ENCODE data around the gene CSPG4.
A peak's percentile ranks its signal among the peaks of the same experiment; 100 is the strongest.

The CSPG4 gene

DNA sequence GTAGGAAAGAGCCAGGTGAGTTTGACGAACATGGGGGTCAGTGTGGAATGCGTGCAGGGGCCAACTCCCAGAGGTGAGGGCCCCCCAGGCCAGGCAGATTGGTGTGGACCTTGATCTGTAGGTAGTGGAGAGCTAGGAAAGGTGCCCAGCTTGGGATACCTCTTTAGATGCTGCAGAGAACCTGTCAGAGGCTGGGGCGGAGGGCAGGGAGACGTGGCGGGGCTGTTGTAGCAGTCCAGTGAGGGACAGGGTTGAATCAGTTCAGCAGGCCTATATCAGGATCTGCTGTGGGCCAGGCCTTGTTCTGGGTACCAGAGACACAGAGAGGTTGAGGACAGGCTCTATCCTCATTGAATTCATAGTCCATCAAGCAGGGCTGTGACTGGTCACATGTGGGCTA is 56.3 kb downstream of the CSPG4 start:
- DNase-seq (ENCODE audit: low spot score in 2 of 2) = no peak
- Mint-ChIP-seq H3K36me3 (no peaks in the 10 kb centered on the region), H3K27ac (no peak overlapping the region), H3K27me3 (no peaks in the 10 kb centered on the region), H3K9me3 (no peaks in the 10 kb centered on the region), H3K4me1 (no peaks in the 10 kb centered on the region), H3K4me3 (no peak overlapping the region)
- ATAC-seq (ENCODE audit: low read depth) = no peak

DNA sequence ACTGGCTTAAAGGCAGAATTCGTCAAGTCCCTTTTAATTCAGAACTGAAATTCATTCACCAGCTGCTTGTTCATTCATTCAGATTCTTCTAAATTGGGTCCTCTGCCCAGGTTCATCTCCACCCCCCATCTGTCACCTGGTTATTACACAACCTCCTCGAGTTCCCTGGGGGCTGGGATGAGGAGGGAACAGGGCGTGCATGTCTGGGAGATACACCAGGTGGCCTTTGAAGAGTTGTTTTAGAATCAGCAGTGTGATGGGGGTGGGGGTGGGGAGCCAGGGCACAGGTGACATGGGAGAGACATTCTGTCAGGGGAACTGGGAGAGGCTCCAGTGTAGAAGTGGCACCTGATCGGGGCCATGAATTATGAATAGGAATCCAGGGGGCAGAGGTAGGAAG is 56.7 kb downstream of the CSPG4 start:
- DNase-seq (ENCODE audit: low spot score in 2 of 2) (no peak), ATAC-seq (ENCODE audit: low read depth) (no peak)
- H3K36me3 Mint-ChIP-seq = no peaks in the 10 kb centered on the region
- H3K27ac Mint-ChIP-seq = no peak overlapping the region
- no peaks in the 10 kb centered on the region for H3K9me3 Mint-ChIP-seq
- H3K4me3 Mint-ChIP-seq = no peak overlapping the region
- H3K27me3 Mint-ChIP-seq = no peaks in the 10 kb centered on the region
- H3K4me1 Mint-ChIP-seq = no peaks in the 10 kb centered on the region

DNA sequence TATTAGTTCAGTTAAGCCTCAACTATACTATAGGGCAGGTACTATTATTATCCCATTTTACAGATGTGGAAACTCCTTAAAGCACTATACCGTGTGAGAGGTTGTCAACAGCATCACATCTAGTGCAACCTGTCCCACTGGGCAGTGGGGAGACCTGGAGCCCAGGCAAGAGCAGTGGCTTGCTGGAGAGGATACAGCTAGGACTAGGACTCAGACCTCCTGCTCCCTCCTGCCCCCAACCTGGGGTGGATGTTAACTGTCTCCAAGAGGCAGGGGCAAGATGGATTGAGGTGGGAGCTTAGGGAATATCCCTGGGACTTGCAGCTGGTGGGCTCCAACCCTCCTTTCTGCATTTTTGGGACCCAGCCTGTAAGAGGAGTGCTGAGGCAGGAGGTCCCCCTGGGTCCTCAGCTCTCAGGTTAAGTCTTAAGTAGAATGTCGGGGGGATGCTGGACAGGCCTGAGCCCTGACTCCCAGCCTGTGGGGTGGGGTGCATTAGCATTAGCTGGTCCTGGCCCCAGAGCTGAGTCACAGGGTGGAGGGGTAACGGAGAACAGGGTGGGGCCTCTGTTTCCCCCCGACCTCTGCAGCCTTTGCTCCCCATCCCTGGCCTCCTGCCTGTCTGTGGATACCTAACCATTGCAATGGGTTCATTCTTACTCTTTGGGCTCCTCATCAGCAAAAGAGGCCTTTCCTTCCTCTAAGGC is 58.3 kb downstream of the CSPG4 start:
- DNase-seq (ENCODE audit: low spot score in 2 of 2) (no peak), ATAC-seq (ENCODE audit: low read depth) (no peak)
- H3K4me3 Mint-ChIP-seq = no peak overlapping the region
- no peak overlapping the region for H3K27ac Mint-ChIP-seq
- no peaks in the 10 kb centered on the region for H3K36me3 Mint-ChIP-seq
- H3K9me3 Mint-ChIP-seq = no peaks in the 10 kb centered on the region
- no peaks in the 10 kb centered on the region for H3K4me1 Mint-ChIP-seq
- no peaks in the 10 kb centered on the region for H3K27me3 Mint-ChIP-seq

DNA sequence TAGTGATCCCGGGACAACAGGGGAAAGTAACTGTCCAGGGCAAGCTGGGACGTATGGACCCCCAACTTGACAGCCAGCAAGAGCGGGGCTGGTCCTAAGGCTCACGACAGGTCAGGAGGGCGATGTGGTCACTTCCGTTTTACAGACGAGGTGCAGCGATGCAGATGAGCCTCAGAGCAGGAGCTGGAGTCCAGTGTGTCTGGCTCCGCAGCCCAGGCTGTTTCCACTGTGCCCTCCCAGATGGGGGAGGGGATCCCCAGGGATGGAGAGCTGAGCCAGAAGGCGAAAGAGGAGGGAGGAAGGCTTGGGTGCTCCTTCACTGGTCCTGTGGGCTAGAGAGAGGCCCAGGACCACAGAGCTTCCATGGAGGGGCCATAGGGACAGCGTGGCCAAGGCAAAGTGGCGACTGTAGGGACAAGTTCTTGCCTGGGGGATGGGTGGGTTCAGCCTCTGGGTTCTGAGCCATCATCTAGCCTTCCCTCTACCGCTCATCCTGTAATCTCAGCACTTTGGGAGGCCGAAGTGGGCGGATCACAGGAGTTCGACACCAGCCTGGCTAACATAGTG is 59.2 kb downstream of the CSPG4 start:
- Mint-ChIP-seq H3K27ac (no peak overlapping the region), H3K36me3 (no peaks in the 10 kb centered on the region), H3K27me3 (no peaks in the 10 kb centered on the region), H3K4me1 (no peaks in the 10 kb centered on the region), H3K9me3 (no peaks in the 10 kb centered on the region), H3K4me3 (no peak overlapping the region)
- no peak for DNase-seq (ENCODE audit: low spot score in 2 of 2)
- ATAC-seq (ENCODE audit: low read depth) = no peak

DNA sequence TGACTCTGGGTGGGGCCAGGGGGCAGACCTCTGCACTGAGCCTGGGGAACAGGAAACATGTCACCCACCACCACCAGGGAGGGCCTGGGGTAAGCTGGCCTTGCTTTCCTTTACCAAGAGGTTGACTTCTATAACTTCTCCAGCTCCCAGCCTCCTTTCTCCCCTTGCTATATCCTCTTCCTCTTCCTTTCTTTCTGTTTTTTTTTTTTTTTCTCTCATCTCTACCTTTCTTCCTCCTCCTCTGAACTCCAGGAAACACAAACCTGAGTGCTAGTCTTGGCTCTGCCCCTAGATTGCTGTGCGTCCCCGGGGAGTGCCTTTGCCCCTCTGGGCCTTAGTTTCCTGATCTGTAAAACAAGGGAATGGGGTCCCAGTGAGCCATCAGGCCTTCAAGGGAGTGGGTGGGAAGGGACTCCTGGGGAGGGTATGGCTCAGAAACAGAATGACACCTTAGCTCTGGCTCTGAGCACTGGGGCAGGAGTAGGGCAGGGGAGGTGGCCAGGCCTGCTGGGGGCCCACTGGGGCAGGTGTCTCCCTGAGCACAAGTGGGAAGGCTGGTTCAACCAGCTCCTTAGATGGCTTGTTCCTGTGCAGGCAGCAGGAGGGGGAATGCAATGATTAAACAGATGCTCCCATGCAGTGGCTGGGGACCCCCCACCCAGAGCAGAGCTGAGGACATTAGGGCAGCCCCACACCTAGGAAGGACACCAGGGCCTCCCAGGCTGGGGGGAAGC is 60.7 kb downstream of the CSPG4 start:
- no peaks in the 10 kb centered on the region for H3K36me3 Mint-ChIP-seq
- ATAC-seq (ENCODE audit: low read depth) (no peak), DNase-seq (ENCODE audit: low spot score in 2 of 2) (no peak)
- no peak overlapping the region for H3K4me3 Mint-ChIP-seq
- H3K27ac Mint-ChIP-seq = no peak overlapping the region
- no peaks in the 10 kb centered on the region for H3K27me3 Mint-ChIP-seq
- H3K4me1 Mint-ChIP-seq = peaks cover under 1% of the 10 kb centered on the region
- no peaks in the 10 kb centered on the region for H3K9me3 Mint-ChIP-seq

DNA sequence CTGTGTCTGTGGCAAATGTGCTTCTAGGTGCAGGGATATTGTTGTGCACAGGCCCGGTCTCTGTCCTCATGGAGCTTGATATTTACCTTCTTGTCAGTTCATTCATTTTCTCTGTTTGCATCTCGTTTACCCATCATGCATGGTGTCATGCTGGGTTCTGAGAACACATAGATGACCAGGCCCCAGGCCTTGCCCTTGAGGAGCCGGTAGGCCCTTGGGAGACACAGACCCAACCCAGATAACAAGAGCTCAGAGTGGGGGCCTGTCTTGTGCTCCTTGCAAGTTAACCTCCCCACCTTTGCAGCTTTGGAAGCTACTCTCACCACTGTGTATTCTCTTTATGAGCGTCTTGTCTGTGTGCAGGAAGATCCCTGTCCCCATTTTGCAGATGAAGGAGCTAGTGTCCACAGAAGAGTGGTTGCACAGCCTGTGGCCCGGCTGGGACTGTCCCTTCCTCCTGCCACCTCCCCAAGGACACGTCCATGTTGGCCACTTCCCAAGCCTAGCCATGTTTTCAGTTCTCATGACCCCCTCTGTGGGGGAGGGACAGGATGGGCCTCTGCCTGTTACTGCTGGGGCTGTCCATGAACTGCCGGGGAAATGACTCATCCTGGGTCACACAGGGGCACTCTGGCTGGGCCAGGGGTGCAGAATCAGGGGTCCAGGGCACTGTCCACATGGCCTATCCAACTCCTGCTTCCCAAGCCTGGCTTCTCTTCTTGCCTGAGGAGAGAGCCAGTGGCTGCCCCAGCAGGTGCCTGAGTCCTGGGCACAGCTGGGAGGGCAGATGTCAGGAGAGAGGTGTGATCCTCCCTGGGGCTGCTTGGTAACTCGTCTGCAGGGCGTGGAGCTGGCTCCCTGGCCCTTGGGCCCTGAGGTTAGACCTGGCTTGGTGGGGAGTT is 61.5 kb downstream of the CSPG4 start:
- Mint-ChIP-seq H3K4me1 (peaks cover 4% of the 10 kb centered on the region), H3K9me3 (no peaks in the 10 kb centered on the region), H3K36me3 (no peaks in the 10 kb centered on the region), H3K27ac (no peak overlapping the region), H3K4me3 (no peak overlapping the region), H3K27me3 (no peaks in the 10 kb centered on the region)
- ATAC-seq (ENCODE audit: low read depth) = no peak
- DNase-seq (ENCODE audit: low spot score in 2 of 2) = no peak

DNA sequence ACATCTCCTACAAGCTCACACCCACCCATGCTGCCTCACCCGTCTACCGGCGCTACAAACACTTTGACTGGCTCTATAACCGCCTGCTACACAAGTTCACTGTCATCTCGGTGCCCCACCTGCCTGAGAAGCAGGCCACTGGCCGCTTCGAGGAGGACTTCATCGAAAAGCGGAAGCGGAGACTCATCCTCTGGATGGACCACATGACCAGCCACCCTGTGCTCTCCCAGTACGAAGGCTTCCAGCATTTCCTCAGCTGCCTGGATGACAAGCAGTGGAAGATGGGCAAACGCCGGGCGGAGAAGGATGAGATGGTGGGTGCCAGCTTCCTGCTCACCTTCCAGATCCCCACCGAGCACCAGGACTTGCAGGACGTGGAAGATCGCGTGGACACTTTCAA is 62.8 kb downstream of the CSPG4 start:
- DNase-seq (ENCODE audit: low spot score in 2 of 2) = no peak
- no peaks in the 10 kb centered on the region for H3K9me3 Mint-ChIP-seq
- H3K4me1 Mint-ChIP-seq = peaks cover 4% of the 10 kb centered on the region
- no peak overlapping the region for H3K4me3 Mint-ChIP-seq
- no peak for ATAC-seq (ENCODE audit: low read depth)
- H3K27ac Mint-ChIP-seq = no peak overlapping the region
- no peaks in the 10 kb centered on the region for H3K27me3 Mint-ChIP-seq
- H3K36me3 Mint-ChIP-seq = no peaks in the 10 kb centered on the region

DNA sequence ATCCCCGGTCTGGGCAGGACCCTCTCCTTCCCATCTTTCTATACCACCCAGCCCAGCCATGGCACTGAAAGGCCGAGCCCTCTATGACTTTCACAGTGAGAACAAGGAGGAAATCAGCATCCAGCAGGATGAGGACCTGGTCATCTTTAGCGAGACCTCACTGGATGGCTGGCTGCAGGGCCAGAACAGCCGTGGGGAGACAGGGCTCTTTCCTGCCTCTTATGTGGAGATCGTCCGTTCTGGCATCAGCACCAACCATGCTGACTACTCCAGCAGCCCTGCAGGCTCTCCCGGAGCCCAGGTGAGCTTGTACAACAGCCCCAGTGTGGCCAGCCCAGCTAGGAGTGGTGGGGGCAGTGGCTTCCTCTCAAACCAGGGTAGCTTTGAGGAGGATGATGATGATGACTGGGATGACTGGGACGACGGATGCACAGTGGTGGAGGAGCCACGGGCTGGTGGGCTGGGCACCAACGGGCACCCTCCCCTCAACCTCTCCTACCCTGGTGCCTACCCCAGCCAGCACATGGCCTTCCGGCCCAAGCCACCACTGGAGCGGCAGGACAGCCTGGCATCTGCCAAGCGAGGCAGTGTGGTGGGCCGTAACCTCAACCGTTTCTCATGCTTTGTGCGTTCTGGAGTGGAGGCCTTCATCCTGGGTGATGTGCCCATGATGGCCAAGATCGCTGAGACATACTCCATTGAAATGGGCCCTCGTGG is 63.4 kb downstream of the CSPG4 start:
- no peaks in the 10 kb centered on the region for H3K27me3 Mint-ChIP-seq
- H3K4me1 Mint-ChIP-seq = peaks cover 4% of the 10 kb centered on the region
- DNase-seq (ENCODE audit: low spot score in 2 of 2) (no peak), ATAC-seq (ENCODE audit: low read depth) (no peak)
- no peaks in the 10 kb centered on the region for H3K9me3 Mint-ChIP-seq
- no peak overlapping the region for H3K27ac Mint-ChIP-seq
- H3K36me3 Mint-ChIP-seq = no peaks in the 10 kb centered on the region
- H3K4me3 Mint-ChIP-seq = peak overlapping the region; percentile 19

DNA sequence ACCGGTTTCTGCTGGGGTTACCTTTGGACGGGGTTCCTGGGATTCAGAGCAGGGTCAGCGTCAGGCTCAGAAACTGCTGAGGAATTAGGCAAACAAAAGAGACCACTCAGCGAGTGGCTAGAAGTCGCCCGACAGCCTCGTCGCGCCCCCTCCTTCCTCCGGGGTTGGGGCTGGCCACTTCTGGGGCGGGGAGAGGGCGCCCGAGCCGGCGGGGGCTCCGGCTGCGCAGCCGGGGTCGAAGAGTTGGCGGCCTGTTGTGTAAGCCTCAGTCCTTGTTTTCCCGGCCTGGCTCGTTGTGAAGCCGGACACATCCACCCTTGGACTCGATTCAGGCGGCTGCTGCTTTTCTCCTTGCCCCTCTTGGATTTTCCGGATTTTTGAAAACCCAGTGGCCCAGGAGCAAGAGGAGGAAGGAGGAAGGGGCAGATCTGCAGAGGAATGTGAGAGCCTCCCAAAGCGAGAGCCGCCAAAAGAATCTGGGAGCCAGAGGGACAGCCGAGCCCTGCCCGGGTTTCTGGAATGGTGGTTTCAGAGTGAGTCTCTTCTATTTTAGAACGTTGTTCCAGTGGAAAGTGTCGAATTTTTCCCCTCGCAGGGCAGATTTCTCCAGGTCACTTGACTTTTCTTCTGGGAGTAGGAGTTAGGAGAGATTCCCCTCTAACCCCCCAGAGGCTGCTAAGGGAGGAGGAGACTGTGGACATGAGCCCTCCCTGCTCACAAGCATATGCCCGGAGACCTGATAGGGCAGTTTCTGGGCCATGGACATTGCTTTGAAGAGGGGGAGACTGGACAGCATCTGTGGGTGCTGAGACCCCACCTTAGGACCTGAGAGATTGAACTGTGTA is 64.3 kb downstream of the CSPG4 start:
- Mint-ChIP-seq H3K9me3 (no peaks in the 10 kb centered on the region), H3K4me1 (peaks cover 7% of the 10 kb centered on the region), H3K27ac (no peak overlapping the region), H3K27me3 (no peaks in the 10 kb centered on the region), H3K4me3 (peak overlapping the region; percentile 73), H3K36me3 (peaks cover 2% of the 10 kb centered on the region)
- ATAC-seq (ENCODE audit: low read depth) = peak; percentile 17
- no peak for DNase-seq (ENCODE audit: low spot score in 2 of 2)

DNA sequence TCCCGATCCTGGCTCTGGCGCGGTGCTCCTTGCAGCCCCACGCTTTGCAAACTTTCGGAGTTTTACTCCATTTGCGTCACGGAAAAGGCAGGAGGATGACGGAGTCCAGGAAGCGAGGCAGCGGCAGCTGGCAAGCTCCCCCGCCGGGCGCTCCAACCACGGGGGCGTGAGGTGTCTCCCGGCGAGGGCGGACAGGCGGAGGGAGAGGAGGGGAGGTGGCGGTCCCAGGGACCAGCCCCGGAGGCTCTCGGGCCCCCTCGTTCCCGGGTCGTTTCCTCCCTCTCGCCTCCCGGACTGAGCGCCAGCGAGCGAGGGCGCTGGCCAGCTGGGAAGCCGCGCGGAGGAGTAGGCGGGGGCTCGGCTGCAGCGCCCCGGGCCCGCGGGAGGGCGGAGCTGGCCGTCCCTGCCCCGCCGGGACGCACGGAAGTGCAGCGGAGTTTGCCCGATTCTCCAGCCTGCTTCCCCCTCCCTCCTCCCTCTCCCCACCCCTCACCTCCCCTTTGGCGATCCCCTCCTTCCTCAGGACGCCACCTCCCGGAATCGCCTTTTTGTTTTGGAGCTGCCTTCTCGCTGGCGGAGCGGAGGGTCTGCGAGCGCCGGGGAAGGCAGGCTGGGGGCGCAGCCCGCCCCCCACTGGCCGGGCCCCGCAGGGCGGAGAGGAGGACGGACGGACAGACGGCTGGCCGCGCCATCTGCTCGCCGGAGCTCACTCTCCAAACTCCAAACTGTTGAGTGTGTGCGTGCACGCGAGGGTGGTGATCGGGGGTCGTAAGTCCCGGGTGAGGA is 65.1 kb downstream of the CSPG4 start, which contains the start of gene SNX33:
SNX33 (plus strand) TSS at position 543 of the 786 bp plus-strand sequence. CDS start 1,191 bp downstream, outside the sequence.
- no peak within 1 kb of the TSS for H3K27ac Mint-ChIP-seq
- H3K9me3 Mint-ChIP-seq = no peaks in the 10 kb centered on the region
- H3K36me3 Mint-ChIP-seq = peaks cover 2% of the 10 kb centered on the region
- H3K27me3 Mint-ChIP-seq = no peaks in the 10 kb centered on the region
- peaks cover 7% of the 10 kb centered on the region for H3K4me1 Mint-ChIP-seq
- peak within 1 kb of the TSS; percentile 84 for H3K4me3 Mint-ChIP-seq
- ATAC-seq (ENCODE audit: low read depth) = peak; percentile 54
- peak in 1 of 2 donors; percentile 32 for DNase-seq (ENCODE audit: low spot score in 2 of 2)

DNA sequence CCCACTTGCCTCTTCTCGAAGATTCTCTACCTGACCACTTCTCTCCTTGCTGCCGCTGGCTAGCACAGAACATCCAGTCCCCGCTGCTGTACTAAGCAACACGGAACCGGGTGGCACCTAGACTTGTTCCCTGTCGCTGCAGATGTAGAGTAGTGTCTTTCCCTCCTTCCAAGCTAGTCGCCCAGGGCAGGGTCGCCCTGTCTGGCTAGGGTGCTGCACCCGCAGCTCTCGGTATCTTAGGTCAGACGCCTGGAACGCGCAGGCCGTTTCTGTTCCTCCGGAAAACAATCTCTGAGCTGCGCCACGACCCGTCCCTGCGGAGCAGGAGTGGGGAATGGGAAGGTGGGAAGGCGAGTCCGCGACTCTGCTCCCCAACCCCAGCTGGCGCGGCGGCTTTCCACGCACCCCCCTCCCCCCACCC is 65.7 kb downstream of the CSPG4 start:
- peak; percentile 39 for ATAC-seq (ENCODE audit: low read depth)
- Mint-ChIP-seq H3K4me1 (peaks cover 10% of the 10 kb centered on the region), H3K4me3 (peak overlapping the region; percentile 84), H3K27me3 (no peaks in the 10 kb centered on the region), H3K36me3 (peaks cover 2% of the 10 kb centered on the region), H3K9me3 (no peaks in the 10 kb centered on the region), H3K27ac (no peak overlapping the region)
- DNase-seq (ENCODE audit: low spot score in 2 of 2) = peak in 1 of 2 donors; percentile 25
